ENCODE data around the gene ADAM33. TPM values are rescaled to one million over a fixed set of nuclear protein-coding genes. Genes with fewer than 3 reads are reported as not detected.

Gene ADAM33
- total and polyA plus RNA-seq, 4 donors, result 0.11 to 1.2 (median 0.60) TPM

DNA sequence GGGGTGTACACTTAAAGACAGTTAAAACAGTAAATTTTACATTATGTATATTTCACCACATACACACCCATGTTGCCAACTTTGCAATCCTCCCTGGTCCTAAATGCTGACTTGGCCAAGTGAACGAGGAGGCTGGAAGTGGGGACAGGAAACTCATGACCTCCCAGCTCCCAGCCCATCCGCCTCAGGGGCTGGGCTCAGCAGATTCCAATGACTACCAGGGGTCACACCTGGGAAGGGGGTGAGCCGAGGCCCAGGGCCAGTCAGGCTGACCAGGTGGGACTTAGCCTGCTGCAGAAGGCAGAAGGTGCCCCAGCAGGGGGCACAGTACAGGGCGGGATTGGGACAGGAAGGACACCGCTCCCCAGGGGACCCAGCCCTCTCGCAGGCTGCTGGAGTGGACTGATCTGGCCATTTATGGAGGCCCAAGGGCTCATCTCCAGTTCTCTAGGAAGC is 28.2 kb upstream of the ADAM33 start (continued):
- TF ChIP-seq, protein P1, sequence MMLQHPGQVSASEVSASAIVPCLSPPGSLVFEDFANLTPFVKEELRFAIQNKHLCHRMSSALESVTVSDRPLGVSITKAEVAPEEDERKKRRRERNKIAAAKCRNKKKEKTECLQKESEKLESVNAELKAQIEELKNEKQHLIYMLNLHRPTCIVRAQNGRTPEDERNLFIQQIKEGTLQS (IDR thresholded peaks at IDR 0.05), result no peak
- TF ChIP-seq RXRA (IDR thresholded peaks at IDR 0.05), result no peak

DNA sequence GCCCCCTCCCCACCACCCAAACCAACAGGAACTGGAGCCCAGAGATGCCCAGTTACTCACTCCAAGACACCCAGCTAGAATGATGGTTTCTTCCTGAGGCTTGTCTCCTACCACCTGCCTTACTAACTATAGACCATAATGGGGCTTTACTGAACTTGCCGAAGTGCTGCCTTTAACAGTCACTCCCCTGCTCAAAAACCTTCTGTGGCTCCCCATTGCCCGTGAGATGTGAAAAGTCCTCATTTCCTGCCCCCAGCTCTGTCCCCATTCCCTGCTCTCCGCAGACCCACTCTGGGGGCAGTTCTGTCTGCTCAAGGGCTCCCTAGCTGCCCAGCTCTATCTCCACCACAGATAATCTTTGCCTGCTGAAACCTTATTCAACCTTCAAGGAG is 25.7 kb upstream of the ADAM33 start:
- Histone ChIP-seq H3K4me1 (ENCODE audit: control insufficient read depth in 4 of 4, insufficient read depth in 4 of 4, low read length in 3 of 4) (no peaks in the 10 kb centered on the region), H3K4me3 (ENCODE audit: low read depth in 1 of 3, low read length in 3 of 3) (no peak overlapping the region), H3K27ac (ENCODE audit: low read depth in 1 of 2, low read length in 2 of 2) (no peak overlapping the region), H3K27me3 (ENCODE audit: control insufficient read depth in 4 of 4, insufficient read depth in 4 of 4, low read length in 3 of 4) (no peaks in the 10 kb centered on the region), H3K36me3 (ENCODE audit: control insufficient read depth in 4 of 4, insufficient read depth in 3 of 4, low read depth in 1 of 4, low read length in 3 of 4) (no peaks in the 10 kb centered on the region), H3K9ac (ENCODE audit: low read depth in 1 of 2, low read length in 2 of 2) (no peak overlapping the region), H3K9me3 (ENCODE audit: control insufficient read depth in 4 of 4, low read length in 3 of 4) (no peaks in the 10 kb centered on the region)
- WGBS, result 91% methylated on average over 3 of the region's 3 CpGs
- TF ChIP-seq FOXA2 (IDR thresholded peaks at IDR 0.05) (no peak), GABPA (IDR thresholded peaks at IDR 0.05 in 1 of 2, conservative IDR thresholded peaks at IDR 0.05 in 1 of 2) (no peak), HNF4A (conservative IDR thresholded peaks at IDR 0.05) (no peak), HNF4G (IDR thresholded peaks at IDR 0.05) (no peak), RAD21 (IDR thresholded peaks at IDR 0.05) (no peak), TAF1 (conservative IDR thresholded peaks at IDR 0.05) (no peak), NR2F2 (IDR thresholded peaks at IDR 0.05) (no peak), EGR1 (IDR thresholded peaks at IDR 0.05; ENCODE audit: low read depth in 2 of 2) (no peak), YY1 (IDR thresholded peaks at IDR 0.05) (no peak), FOXA1 (IDR thresholded peaks at IDR 0.05) (no peak), JUND (IDR thresholded peaks at IDR 0.05) (no peak), SP1 (IDR thresholded peaks at IDR 0.05) (no peak), RXRA (IDR thresholded peaks at IDR 0.05) (no peak)
- TF ChIP-seq, protein P2, sequence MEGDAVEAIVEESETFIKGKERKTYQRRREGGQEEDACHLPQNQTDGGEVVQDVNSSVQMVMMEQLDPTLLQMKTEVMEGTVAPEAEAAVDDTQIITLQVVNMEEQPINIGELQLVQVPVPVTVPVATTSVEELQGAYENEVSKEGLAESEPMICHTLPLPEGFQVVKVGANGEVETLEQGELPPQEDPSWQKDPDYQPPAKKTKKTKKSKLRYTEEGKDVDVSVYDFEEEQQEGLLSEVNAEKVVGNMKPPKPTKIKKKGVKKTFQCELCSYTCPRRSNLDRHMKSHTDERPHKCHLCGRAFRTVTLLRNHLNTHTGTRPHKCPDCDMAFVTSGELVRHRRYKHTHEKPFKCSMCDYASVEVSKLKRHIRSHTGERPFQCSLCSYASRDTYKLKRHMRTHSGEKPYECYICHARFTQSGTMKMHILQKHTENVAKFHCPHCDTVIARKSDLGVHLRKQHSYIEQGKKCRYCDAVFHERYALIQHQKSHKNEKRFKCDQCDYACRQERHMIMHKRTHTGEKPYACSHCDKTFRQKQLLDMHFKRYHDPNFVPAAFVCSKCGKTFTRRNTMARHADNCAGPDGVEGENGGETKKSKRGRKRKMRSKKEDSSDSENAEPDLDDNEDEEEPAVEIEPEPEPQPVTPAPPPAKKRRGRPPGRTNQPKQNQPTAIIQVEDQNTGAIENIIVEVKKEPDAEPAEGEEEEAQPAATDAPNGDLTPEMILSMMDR (IDR thresholded peaks at IDR 0.05; ENCODE audit: low read depth, low read length, missing input control), result no peak
- TF ChIP-seq, protein P3, sequence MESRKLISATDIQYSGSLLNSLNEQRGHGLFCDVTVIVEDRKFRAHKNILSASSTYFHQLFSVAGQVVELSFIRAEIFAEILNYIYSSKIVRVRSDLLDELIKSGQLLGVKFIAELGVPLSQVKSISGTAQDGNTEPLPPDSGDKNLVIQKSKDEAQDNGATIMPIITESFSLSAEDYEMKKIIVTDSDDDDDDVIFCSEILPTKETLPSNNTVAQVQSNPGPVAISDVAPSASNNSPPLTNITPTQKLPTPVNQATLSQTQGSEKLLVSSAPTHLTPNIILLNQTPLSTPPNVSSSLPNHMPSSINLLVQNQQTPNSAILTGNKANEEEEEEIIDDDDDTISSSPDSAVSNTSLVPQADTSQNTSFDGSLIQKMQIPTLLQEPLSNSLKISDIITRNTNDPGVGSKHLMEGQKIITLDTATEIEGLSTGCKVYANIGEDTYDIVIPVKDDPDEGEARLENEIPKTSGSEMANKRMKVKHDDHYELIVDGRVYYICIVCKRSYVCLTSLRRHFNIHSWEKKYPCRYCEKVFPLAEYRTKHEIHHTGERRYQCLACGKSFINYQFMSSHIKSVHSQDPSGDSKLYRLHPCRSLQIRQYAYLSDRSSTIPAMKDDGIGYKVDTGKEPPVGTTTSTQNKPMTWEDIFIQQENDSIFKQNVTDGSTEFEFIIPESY (IDR thresholded peaks at IDR 0.05), result no peak
- TF ChIP-seq, protein P4, sequence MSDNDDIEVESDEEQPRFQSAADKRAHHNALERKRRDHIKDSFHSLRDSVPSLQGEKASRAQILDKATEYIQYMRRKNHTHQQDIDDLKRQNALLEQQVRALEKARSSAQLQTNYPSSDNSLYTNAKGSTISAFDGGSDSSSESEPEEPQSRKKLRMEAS (IDR thresholded peaks at IDR 0.05), result no peak
- TF ChIP-seq, protein P1 (IDR thresholded peaks at IDR 0.05), result no peak
- TF ChIP-seq, protein P5, sequence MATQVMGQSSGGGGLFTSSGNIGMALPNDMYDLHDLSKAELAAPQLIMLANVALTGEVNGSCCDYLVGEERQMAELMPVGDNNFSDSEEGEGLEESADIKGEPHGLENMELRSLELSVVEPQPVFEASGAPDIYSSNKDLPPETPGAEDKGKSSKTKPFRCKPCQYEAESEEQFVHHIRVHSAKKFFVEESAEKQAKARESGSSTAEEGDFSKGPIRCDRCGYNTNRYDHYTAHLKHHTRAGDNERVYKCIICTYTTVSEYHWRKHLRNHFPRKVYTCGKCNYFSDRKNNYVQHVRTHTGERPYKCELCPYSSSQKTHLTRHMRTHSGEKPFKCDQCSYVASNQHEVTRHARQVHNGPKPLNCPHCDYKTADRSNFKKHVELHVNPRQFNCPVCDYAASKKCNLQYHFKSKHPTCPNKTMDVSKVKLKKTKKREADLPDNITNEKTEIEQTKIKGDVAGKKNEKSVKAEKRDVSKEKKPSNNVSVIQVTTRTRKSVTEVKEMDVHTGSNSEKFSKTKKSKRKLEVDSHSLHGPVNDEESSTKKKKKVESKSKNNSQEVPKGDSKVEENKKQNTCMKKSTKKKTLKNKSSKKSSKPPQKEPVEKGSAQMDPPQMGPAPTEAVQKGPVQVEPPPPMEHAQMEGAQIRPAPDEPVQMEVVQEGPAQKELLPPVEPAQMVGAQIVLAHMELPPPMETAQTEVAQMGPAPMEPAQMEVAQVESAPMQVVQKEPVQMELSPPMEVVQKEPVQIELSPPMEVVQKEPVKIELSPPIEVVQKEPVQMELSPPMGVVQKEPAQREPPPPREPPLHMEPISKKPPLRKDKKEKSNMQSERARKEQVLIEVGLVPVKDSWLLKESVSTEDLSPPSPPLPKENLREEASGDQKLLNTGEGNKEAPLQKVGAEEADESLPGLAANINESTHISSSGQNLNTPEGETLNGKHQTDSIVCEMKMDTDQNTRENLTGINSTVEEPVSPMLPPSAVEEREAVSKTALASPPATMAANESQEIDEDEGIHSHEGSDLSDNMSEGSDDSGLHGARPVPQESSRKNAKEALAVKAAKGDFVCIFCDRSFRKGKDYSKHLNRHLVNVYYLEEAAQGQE (IDR thresholded peaks at IDR 0.05), result no peak
- DNase-seq (ENCODE audit: low spot score), result no peak
